HG02763 (cell line): ENCODE data around the gene GAA.

Experiments
- ATAC-seq: cut with Tn5 transposase; IDR thresholded peaks from one replicate; pipeline ENCODE4 v1.9.1; 2021; ENCODE audit warnings: mild to moderate bottlenecking, moderate library complexity; ENCODE audit not compliant: unreplicated experiment

GAA gene

GRCh38 chr17:80103449-80104085 lies 2.2 kb downstream of the GAA start:
- ATAC-seq = no peak

GRCh38 chr17:80104321-80104955 lies 3.1 kb downstream of the GAA start:
- no peak for ATAC-seq

- ATAC-seq = no peak
Measured at GRCh38 chr17:80104956-80105375, 3.6 kb downstream of the GAA start.

- ATAC-seq = no peak
Measured at GRCh38 chr17:80105762-80106161, 4.4 kb downstream of the GAA start.

- no peak for ATAC-seq
Measured at GRCh38 chr17:80106176-80106575, 4.8 kb downstream of the GAA start.

GRCh38 chr17:80106751-80107150 lies 5.4 kb downstream of the GAA start:
- ATAC-seq = no peak

GRCh38 chr17:80107231-80108021 lies 6.0 kb downstream of the GAA start:
- ATAC-seq = no peak

- no peak for ATAC-seq
Measured at GRCh38 chr17:80108036-80108971, 6.9 kb downstream of the GAA start.

GRCh38 chr17:80109066-80109660 lies 7.8 kb downstream of the GAA start:
- no peak for ATAC-seq

- ATAC-seq = no peak
Measured at GRCh38 chr17:80109713-80110446, 8.5 kb downstream of the GAA start.

- ATAC-seq = no peak
Measured at GRCh38 chr17:80110447-80110812, 9.0 kb downstream of the GAA start.

GRCh38 chr17:80110927-80111701 lies 9.7 kb downstream of the GAA start:
- ATAC-seq = no peak

GRCh38 chr17:80111702-80112470 lies 10.5 kb downstream of the GAA start:
- no peak for ATAC-seq

GRCh38 chr17:80112471-80113032 lies 11.2 kb downstream of the GAA start:
- no peak for ATAC-seq

- no peak for ATAC-seq
Measured at GRCh38 chr17:80113033-80113484, 11.7 kb downstream of the GAA start.

GRCh38 chr17:80114758-80115157 lies 13.4 kb downstream of the GAA start:
- ATAC-seq = no peak

GRCh38 chr17:80115159-80115558 lies 13.8 kb downstream of the GAA start:
- no peak for ATAC-seq
